OCI-LY1 (cell line): ENCODE measurements around the gene S100A16.
A peak's percentile ranks its signal among the peaks of the same experiment; 100 is the strongest.

Source experiments
- H2AFZ ChIP-seq: fragments of 200-600 bp; sonication (generic), shearing (Covaris generic); 2 replicates; pipeline ENCODE4 v1.6.0; 2014; ENCODE audit warnings: antibody characterized with exemption, mild to moderate bottlenecking, low read length
- H3F3A ChIP-seq: fragments of 200-600 bp; sonication (generic), shearing (Covaris generic); 2 replicates; pipeline ENCODE4 v1.6.0; 2014; ENCODE audit warnings: mild to moderate bottlenecking, antibody characterized with exemption, low read length, moderate library complexity; ENCODE audit not compliant: insufficient read depth
- H3K27ac ChIP-seq: fragments of 200-600 bp; sonication (generic); 2 replicates; pipeline ENCODE4 v1.5.1; 2014; ENCODE audit warnings: low read length, mixed run types, mild to moderate bottlenecking, low read depth; ENCODE audit not compliant: poor library complexity, severe bottlenecking
- H3K27me3 ChIP-seq: fragments of 200-600 bp; sonication (generic); 2 replicates; pipeline ENCODE4 v1.6.0; 2014; ENCODE audit warnings: antibody characterized with exemption, mild to moderate bottlenecking, low read length, moderate library complexity; ENCODE audit not compliant: insufficient read depth
- H3K36me3 ChIP-seq: fragments of 200-600 bp; sonication (generic); 2 replicates; pipeline ENCODE4 v1.6.1; 2014; ENCODE audit warnings: mild to moderate bottlenecking, antibody characterized with exemption, low read length, moderate library complexity, mixed read lengths; ENCODE audit not compliant: insufficient read depth
- H3K4me1 ChIP-seq: fragments of 200-600 bp; sonication (generic); 2 replicates; pipeline ENCODE4 v1.5.1; 2014; ENCODE audit warnings: mild to moderate bottlenecking, low read length, moderate library complexity; ENCODE audit not compliant: insufficient read depth, severe bottlenecking
- H3K4me2 ChIP-seq: fragments of 200-600 bp; sonication (generic), shearing (Covaris generic); 2 replicates; pipeline ENCODE4 v1.6.1; 2014; ENCODE audit warnings: low read length
- H3K4me3 ChIP-seq: fragments of 200-600 bp; sonication (generic); 2 replicates; pipeline ENCODE4 v1.5.1; 2014; ENCODE audit warnings: low read length, low read depth, mild to moderate bottlenecking, mixed read lengths; ENCODE audit not compliant: poor library complexity, severe bottlenecking
- H3K79me2 ChIP-seq: fragments of 200-600 bp; shearing (Covaris generic); 2 replicates; pipeline ENCODE4 v1.6.1; 2016; ENCODE audit warnings: mixed run types, low read length, mixed read lengths; ENCODE audit not compliant: insufficient read depth
- H3K9ac ChIP-seq: fragments of 200-600 bp; sonication (generic), shearing (Covaris generic); 2 replicates; pipeline ENCODE4 v1.6.1; 2014; ENCODE audit warnings: mild to moderate bottlenecking, low read length, mixed read lengths
- H3K9me2 ChIP-seq: fragments of 200-600 bp; sonication (generic), shearing (Covaris generic); 2 replicates; pipeline ENCODE4 v1.6.1; 2014; ENCODE audit warnings: low read depth, mild to moderate bottlenecking, low read length, mixed read lengths
- H3K9me3 ChIP-seq: fragments of 200-600 bp; shearing (Covaris generic); 2 replicates; pipeline ENCODE4 v1.6.1; 2014; ENCODE audit warnings: low read length, mixed read lengths
- H4K20me1 ChIP-seq: fragments of 200-600 bp; sonication (generic), shearing (Covaris generic); 2 replicates; pipeline ENCODE4 v1.6.0; 2016; ENCODE audit warnings: mild to moderate bottlenecking, low read length; ENCODE audit not compliant: insufficient read depth
- CTCF ChIP-seq: fragments of 200-600 bp; sonication (generic), shearing (Covaris generic); IDR thresholded peaks from 2 replicates; pipeline ENCODE4 v1.5.1; 2017; ENCODE audit warnings: mild to moderate bottlenecking, antibody characterized with exemption, low read length, moderate library complexity, mixed read lengths
- EZH2 ChIP-seq: fragments of 200-600 bp; sonication (generic), shearing (Covaris generic); IDR thresholded peaks from 2 replicates; pipeline ENCODE4 v1.8.0; 2017; ENCODE audit warnings: borderline replicate concordance, mixed run types, mild to moderate bottlenecking, antibody characterized with exemption, low read length, moderate library complexity, mixed read lengths

S100A16 gene

GRCh38 chr1:153655333-153655732, 42.4 kb upstream of the S100A16 start:
- H3F3A ChIP-seq: peaks cover 6% of the 10 kb centered on the region; the same call in 1 of the 2 replicates
- H3K4me2 ChIP-seq: no peak overlapping the region
- no peaks in the 10 kb centered on the region for H3K36me3 ChIP-seq
- no peaks in the 10 kb centered on the region for H3K27me3 ChIP-seq
- no peaks in the 10 kb centered on the region for H4K20me1 ChIP-seq
- H3K9me2 ChIP-seq: no peaks in the 10 kb centered on the region
- 0 out of 2 replicates have a peak, but pooled peaks cover 7% of the 10 kb centered on the region for H3K79me2 ChIP-seq
- H3K4me3 ChIP-seq: no peak overlapping the region
- no peaks in the 10 kb centered on the region for H3K9me3 ChIP-seq
- H3K27ac ChIP-seq: peak overlapping the region; percentile 10
- peaks cover 24% of the 10 kb centered on the region for H3K4me1 ChIP-seq
- no peak for TF ChIP-seq CTCF
- no peak for TF ChIP-seq EZH2
- 0 out of 2 replicates have a peak overlapping the region, but pooled peaks have one; percentile 53 for H2AFZ ChIP-seq
- H3K9ac ChIP-seq: no peak overlapping the region

GRCh38 chr1:153652805-153653500, 40.0 kb upstream of the S100A16 start:
- no peak for TF ChIP-seq EZH2
- no peak for TF ChIP-seq CTCF
- no peaks in the 10 kb centered on the region for H3K9me3 ChIP-seq
- no peak overlapping the region for H3K4me2 ChIP-seq
- H4K20me1 ChIP-seq: no peaks in the 10 kb centered on the region
- H3F3A ChIP-seq: peaks cover 6% of the 10 kb centered on the region; the same call in 1 of the 2 replicates
- H3K79me2 ChIP-seq: no peaks in the 10 kb centered on the region
- H3K4me3 ChIP-seq: no peak overlapping the region
- H3K27me3 ChIP-seq: no peaks in the 10 kb centered on the region
- H3K9me2 ChIP-seq: no peaks in the 10 kb centered on the region
- H2AFZ ChIP-seq: peak overlapping the region; percentile 100
- H3K27ac ChIP-seq: no peak overlapping the region
- H3K9ac ChIP-seq: no peak overlapping the region
- peaks cover 9% of the 10 kb centered on the region for H3K4me1 ChIP-seq
- no peaks in the 10 kb centered on the region for H3K36me3 ChIP-seq

GRCh38 chr1:153651771-153652170, 38.8 kb upstream of the S100A16 start:
- peaks cover 6% of the 10 kb centered on the region for H3K4me1 ChIP-seq
- no peak overlapping the region for H3K9ac ChIP-seq
- no peak overlapping the region for H3K4me2 ChIP-seq
- H3K27ac ChIP-seq: no peak overlapping the region
- H3K79me2 ChIP-seq: no peaks in the 10 kb centered on the region
- H4K20me1 ChIP-seq: no peaks in the 10 kb centered on the region
- H3K9me3 ChIP-seq: no peaks in the 10 kb centered on the region
- H3K36me3 ChIP-seq: peaks cover 6% of the 10 kb centered on the region
- H2AFZ ChIP-seq: no peak overlapping the region
- no peaks in the 10 kb centered on the region for H3K9me2 ChIP-seq
- peaks cover 6% of the 10 kb centered on the region; the same call in 1 of the 2 replicates for H3F3A ChIP-seq
- no peak overlapping the region for H3K4me3 ChIP-seq
- H3K27me3 ChIP-seq: no peaks in the 10 kb centered on the region
- no peak for TF ChIP-seq CTCF
- no peak for TF ChIP-seq EZH2
